ENCODE measurements around the gene APOO.

Gene APOO

GRCh38 chrX:23857935-23858334 is 49.8 kb downstream of the APOO start:
- no peak for DNase-seq

- DNase-seq = no peak
Measured at GRCh38 chrX:23857363-23857762, 50.4 kb downstream of the APOO start.

- DNase-seq = no peak
Measured at GRCh38 chrX:23855569-23855968, 52.2 kb downstream of the APOO start.

GRCh38 chrX:23854945-23855344 is 52.8 kb downstream of the APOO start:
- no peak for DNase-seq

GRCh38 chrX:23854122-23854521 is 53.6 kb downstream of the APOO start:
- DNase-seq = no peak

GRCh38 chrX:23851544-23851943 is 56.2 kb downstream of the APOO start:
- no peak for DNase-seq

- no peak for DNase-seq
Measured at GRCh38 chrX:23849241-23849640, 58.5 kb downstream of the APOO start.

- no peak for DNase-seq
Measured at GRCh38 chrX:23845351-23845817, 62.4 kb downstream of the APOO start.

- no peak for DNase-seq
Measured at GRCh38 chrX:23844502-23845138, 63.1 kb downstream of the APOO start.

- DNase-seq = no peak
Measured at GRCh38 chrX:23841847-23842522, 65.8 kb downstream of the APOO start.

- no peak for DNase-seq
Measured at GRCh38 chrX:23840674-23841073, 67.1 kb downstream of the APOO start.

- DNase-seq = no peak
Measured at GRCh38 chrX:23838953-23839352, 68.8 kb downstream of the APOO start.

GRCh38 chrX:23832721-23833120 is 75.0 kb downstream of the APOO start:
- no peak for DNase-seq

- DNase-seq = no peak
Measured at GRCh38 chrX:23828881-23829280, 78.9 kb downstream of the APOO start.

- no peak for DNase-seq
Measured at GRCh38 chrX:23826653-23827052, 81.1 kb downstream of the APOO start.

- DNase-seq = no peak
Measured at GRCh38 chrX:23826216-23826615, 81.5 kb downstream of the APOO start.

- DNase-seq = no peak
Measured at GRCh38 chrX:23825675-23826074, 82.1 kb downstream of the APOO start.

GRCh38 chrX:23822841-23823240 is 84.9 kb downstream of the APOO start:
- no peak for DNase-seq

- DNase-seq = no peak
Measured at GRCh38 chrX:23822397-23822796, 85.3 kb downstream of the APOO start.

- no peak for DNase-seq
Measured at GRCh38 chrX:23821847-23822246, 85.9 kb downstream of the APOO start.

- DNase-seq = no peak
Measured at GRCh38 chrX:23820235-23820782, 87.4 kb downstream of the APOO start.

- DNase-seq = no peak
Measured at GRCh38 chrX:23819385-23820234, 88.1 kb downstream of the APOO start.

- DNase-seq = no peak
Measured at GRCh38 chrX:23817979-23818336, 89.8 kb downstream of the APOO start.

GRCh38 chrX:23816179-23816578 is 91.6 kb downstream of the APOO start:
- DNase-seq = no peak
